B cell (primary cell): ENCODE data around the gene THSD4. TPM values are rescaled to one million over a fixed set of nuclear protein-coding genes. Genes with fewer than 3 reads are reported as not detected.

ENCODE experiments used
- ATAC-seq: fragments of 200-7000 bp; cut with Tn5 transposase; one replicate; pipeline ENCODE4 v1.10.0; 2021; ENCODE audit warnings: low read depth, mild to moderate bottlenecking, moderate number of reproducible peaks, moderate library complexity
- CTCF ChIA-PET: fragments of 350-600 bp; sonication (Branson Sonifier 250); formaldehyde crosslinking; loops from one replicate; lab custom pipeline; 2021; ENCODE audit warnings: antibody characterized with exemption, inconsistent platforms; lab: Charles Lee
- POLR2A ChIA-PET: fragments of 350-600 bp; sonication (Branson Sonifier 250); formaldehyde crosslinking; loops from one replicate; lab custom pipeline; 2021; ENCODE audit warnings: antibody characterized with exemption; lab: Charles Lee
- DNase-seq: peaks from one replicate; pipeline ENCODE4 v3.0.0; 2013
- H2AFZ ChIP-seq: 2 replicates; pipeline ENCODE4 v1.6.1; 2012; ENCODE audit warnings: mild to moderate bottlenecking, low read depth, low read length; ENCODE audit not compliant: insufficient read depth, poor library complexity, severe bottlenecking
- H3K27ac ChIP-seq, 2 donors: 1 replicate in 1 of 2; 2 replicates in 1 of 2; pipeline ENCODE4 v1.5.1; 2012 to 2013; ENCODE audit warnings: low read length in 2 of 2, mild to moderate bottlenecking in 2 of 2, moderate library complexity in 1 of 2
- H3K27me3 ChIP-seq, 4 experiments: fragments of 200-600 bp in 1 of 4; sonication (generic) in 1 of 4; replicated peaks in 1 of 4; 1 replicate in 2 of 4; 2 replicates in 2 of 4; pipeline versions ENCODE4 v1.6.1 to v1.7.0; 2013 to 2016; ENCODE audit warnings: low read length in 3 of 4, mild to moderate bottlenecking in 2 of 4, mixed read lengths in 1 of 4, moderate library complexity in 1 of 4; ENCODE audit not compliant: insufficient read depth in 4 of 4, control insufficient read depth in 3 of 4; ENCODE audit errors: control extremely low read depth in 1 of 4
- H3K36me3 ChIP-seq, 2 experiments: replicated peaks in 1 of 2; 1 replicate in 1 of 2; 2 replicates in 1 of 2; pipeline versions ENCODE4 v1.6.1 to v1.7.1; 2013; ENCODE audit warnings: low read length in 1 of 2; ENCODE audit not compliant: insufficient read depth in 2 of 2, control insufficient read depth in 1 of 2; ENCODE audit errors: control extremely low read depth in 1 of 2, extremely low read depth in 1 of 2
- H3K4me1 ChIP-seq, 2 donors: fragments of 200-600 bp in 1 of 2; sonication (generic) in 1 of 2; 1 replicate in 1 of 2; 2 replicates in 1 of 2; pipeline versions ENCODE4 v1.5.1 to v1.6.1; 2013 to 2017; ENCODE audit warnings: low read length in 2 of 2; ENCODE audit not compliant: control insufficient read depth in 2 of 2, insufficient read depth in 2 of 2
- H3K4me2 ChIP-seq: replicated peaks from 2 replicates; pipeline ENCODE3; 2012; ENCODE audit warnings: mild to moderate bottlenecking, low read depth, low read length; ENCODE audit not compliant: poor library complexity, severe bottlenecking
- H3K4me3 ChIP-seq, 5 experiments: fragments of 200-600 bp in 1 of 5; sonication (generic) in 1 of 5; 1 replicate in 3 of 5; 2 replicates in 2 of 5; pipeline versions ENCODE4 v1.5.1 to v1.7.0; 2011 to 2016; ENCODE audit warnings: low read length in 4 of 5, mild to moderate bottlenecking in 4 of 5, low read depth in 2 of 5, control low read depth in 1 of 5, moderate library complexity in 1 of 5; ENCODE audit not compliant: insufficient read depth in 1 of 5; ENCODE audit errors: control extremely low read depth in 1 of 5, extremely low read depth in 1 of 5
- H3K79me2 ChIP-seq: fragments of 200-600 bp; sonication (generic); one replicate; pipeline ENCODE4 v1.6.0; 2016; ENCODE audit warnings: low read length; ENCODE audit not compliant: control insufficient read depth, insufficient read depth
- H3K9ac ChIP-seq: fragments of 200-600 bp; sonication (generic); 2 replicates; pipeline ENCODE4 v1.6.1; 2017; ENCODE audit warnings: mild to moderate bottlenecking, low read length, moderate library complexity
- H3K9me3 ChIP-seq, 3 donors: one replicate each; pipeline versions ENCODE4 v1.6.1 to v1.7.1; 2013; ENCODE audit warnings: low read length in 2 of 3; ENCODE audit not compliant: control insufficient read depth in 2 of 3, insufficient read depth in 1 of 3; ENCODE audit errors: control extremely low read depth in 1 of 3
- H4K20me1 ChIP-seq: 2 replicates; pipeline ENCODE4 v1.6.0; 2012; ENCODE audit warnings: mild to moderate bottlenecking, low read length; ENCODE audit not compliant: insufficient read depth, control insufficient read depth, poor library complexity, severe bottlenecking
- H3K27ac Mint-ChIP-seq: one replicate; pipeline ENCODE4 v1.8.0; 2021; ENCODE audit warnings: mixed read lengths
- H3K27me3 Mint-ChIP-seq: one replicate; pipeline ENCODE4 v1.8.0; 2021; ENCODE audit warnings: mixed read lengths
- H3K4me1 Mint-ChIP-seq: one replicate; pipeline ENCODE4 v1.8.0; 2021; ENCODE audit warnings: mixed read lengths
- H3K4me3 Mint-ChIP-seq: one replicate; pipeline ENCODE4 v1.8.0; 2021; ENCODE audit warnings: mixed read lengths
- H3K9me3 Mint-ChIP-seq: one replicate; pipeline ENCODE4 v1.8.0; 2022; ENCODE audit warnings: mixed read lengths; ENCODE audit not compliant: insufficient read depth
- CTCF ChIP-seq: fragments of 200-600 bp; IDR thresholded peaks from one replicate; pipeline ENCODE4 v1.8.0; 2022; ENCODE audit warnings: antibody characterized with exemption, mild to moderate bottlenecking
- EZH2 ChIP-seq: IDR thresholded peaks from 2 replicates; pipeline ENCODE4 v1.6.1; 2012; ENCODE audit warnings: borderline replicate concordance, low read depth, mild to moderate bottlenecking, moderate library complexity, low read length; ENCODE audit not compliant: insufficient read depth, poor library complexity, severe bottlenecking
- WGBS: methylation state at CpG from one replicate; pipeline ENCODE4 v1.1.5; 2013; ENCODE audit warnings: missing lambda C conversion rate; ENCODE audit not compliant: insufficient coverage; 5-methylcytosine and 5-hydroxymethylcytosine counted together
- intact Hi-C: fragments of 100-400 bp; cut with micrococcal nuclease; formaldehyde crosslinking; loops from one replicate; pipeline ENCODE4 v1.10.0; 2022
- polyA plus RNA-seq: library from polyadenylated mRNA; depleted of rRNA; stranded (reverse); fragments of >200 nt; gene quantifications from 2 replicates; pipeline ENCODE4 v1.2.3, GENCODE V29; 2012
- total RNA-seq, 2 donors: library from RNA; stranded (reverse); fragments of 120-200 nt in 1 of 2; gene quantifications; 1 replicate in 1 of 2; 2 replicates in 1 of 2; pipeline versions ENCODE4 v1.2.3 to v1.2.4, GENCODE V29; 2013 to 2022

Gene THSD4
- total and polyA plus RNA-seq, 2 donors (not counting 1 experiment from before 2014, with no cell fraction given): not detected

GRCh38 chr15:71734709-71735384 is 619.6 kb downstream of the THSD4 start:
- H3K9me3 ChIP-seq: no peaks in the 10 kb centered on the region
- no peak for DNase-seq
- Mint-ChIP-seq H3K27me3 (peaks cover 17% of the 10 kb centered on the region), H3K4me1 (no peaks in the 10 kb centered on the region), H3K27ac (no peak overlapping the region), H3K9me3 (no peaks in the 10 kb centered on the region), H3K4me3 (no peak overlapping the region)
- ChIA-PET POLR2A (no interaction called here), CTCF (interaction anchor here (0.6 kb wide), 1 partner anchor 9 kb away, joined by 6 read pairs; no protein-coding TSS in a partner anchor)
- no peak overlapping the region for H3K4me3 ChIP-seq
- peak overlapping the region; percentile 25 for H2AFZ ChIP-seq
- TF ChIP-seq EZH2 (no peak), CTCF (no peak)
- no peak overlapping the region for H3K4me2 ChIP-seq
- ATAC-seq: no peak
- H3K79me2 ChIP-seq: no peaks in the 10 kb centered on the region
- 87% methylated on average over 4 of the region's 4 CpGs for WGBS
- no peaks in the 10 kb centered on the region for H3K4me1 ChIP-seq
- H3K27ac ChIP-seq: no peak overlapping the region
- H3K27me3 ChIP-seq: peaks cover 0 to 8% (median 0%) of the 10 kb centered on the region in 4 experiments
- intact Hi-C loops: no loop called here
- no peak overlapping the region for H3K9ac ChIP-seq
- H4K20me1 ChIP-seq: no peaks in the 10 kb centered on the region
- H3K36me3 ChIP-seq: no peaks in the 10 kb centered on the region

- TF ChIP-seq EZH2 (no peak), CTCF (peak; percentile 18)
- Histone ChIP-seq H3K27me3 (peaks cover 0 to 5% (median 0%) of the 10 kb centered on the region in 4 experiments), H3K4me3 (no peak overlapping the region), H3K36me3 (no peaks in the 10 kb centered on the region), H3K9me3 (no peaks in the 10 kb centered on the region), H3K4me1 (no peaks in the 10 kb centered on the region), H2AFZ (peak overlapping the region; percentile 25), H4K20me1 (no peaks in the 10 kb centered on the region), H3K9ac (no peak overlapping the region), H3K27ac (no peak overlapping the region), H3K4me2 (no peak overlapping the region), H3K79me2 (no peaks in the 10 kb centered on the region)
- H3K27ac Mint-ChIP-seq: no peak overlapping the region
- no peaks in the 10 kb centered on the region for H3K4me1 Mint-ChIP-seq
- POLR2A ChIA-PET: no interaction called here
- 89% methylated on average over 2 of the region's 2 CpGs for WGBS
- H3K27me3 Mint-ChIP-seq: peaks cover 17% of the 10 kb centered on the region
- no peak for ATAC-seq
- no peaks in the 10 kb centered on the region for H3K9me3 Mint-ChIP-seq
- no peak overlapping the region for H3K4me3 Mint-ChIP-seq
- intact Hi-C loops: no loop called here
- CTCF ChIA-PET: interaction anchor here (0.6 kb wide), 1 partner anchor 8 kb away, joined by 6 read pairs; no protein-coding TSS in a partner anchor
- no peak for DNase-seq
Observed at GRCh38 chr15:71735385-71735757, 620.1 kb downstream of the THSD4 start.
